Measurements from ENCODE around the gene SASH3. TPM values are rescaled to one million over a fixed set of nuclear protein-coding genes. Genes with fewer than 3 reads are reported as not detected.
A peak's percentile ranks its signal among the peaks of the same experiment; 100 is the strongest.

The SASH3 gene
- polyA plus RNA-seq, 4 donors = 3.8 to 11.1 (median 7.8) TPM

DNA sequence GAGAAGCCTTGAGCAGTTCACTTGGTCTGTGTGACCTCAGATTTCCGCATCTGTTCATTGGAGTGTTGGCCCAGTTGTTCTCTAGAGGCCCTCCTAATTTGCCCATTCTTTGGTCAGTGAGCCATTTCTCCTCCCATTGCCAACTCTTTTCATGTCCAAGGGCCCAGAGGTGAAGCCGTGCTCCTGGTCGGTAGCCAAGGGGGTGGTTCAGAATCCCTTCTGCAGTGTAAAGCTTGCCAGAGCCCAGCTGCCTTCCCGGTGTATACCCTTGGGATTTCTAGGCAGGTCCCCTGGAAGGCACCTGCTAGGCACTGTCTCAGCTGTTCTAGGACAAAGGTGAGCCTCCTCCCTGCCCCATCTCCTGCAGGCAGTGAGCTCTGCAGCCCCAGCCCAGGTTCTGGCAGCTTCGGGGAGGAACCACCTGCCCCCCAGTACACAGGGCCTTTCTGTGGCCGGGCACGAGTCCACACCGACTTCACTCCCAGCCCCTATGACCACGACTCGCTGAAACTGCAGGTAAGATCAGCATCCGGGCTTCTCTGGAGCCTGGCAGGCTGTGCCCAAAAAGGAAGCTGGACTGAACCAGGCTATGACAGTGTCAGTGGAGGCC, 12.3 kb downstream of the SASH3 start:
- Histone ChIP-seq H3K4me1 (ENCODE audit: control insufficient read depth in 3 of 3, insufficient read depth in 2 of 3, low read depth in 1 of 3, low read length in 2 of 3) (no peaks in the 10 kb centered on the region), H3K27ac (ENCODE audit: low read depth in 1 of 3, low read length in 2 of 3) (no peak overlapping the region), H3K4me3 (ENCODE audit: low read depth in 1 of 3, low read length in 3 of 3) (no peak overlapping the region), H3K36me3 (ENCODE audit: control insufficient read depth in 3 of 3, insufficient read depth in 2 of 3, low read depth in 1 of 3, low read length in 3 of 3) (peaks cover 0 to 7% (median 0%) of the 10 kb centered on the region in 3 donors), H3K9me3 (ENCODE audit: control insufficient read depth in 2 of 2, insufficient read depth in 1 of 2, low read depth in 1 of 2, low read length in 1 of 2) (no peaks in the 10 kb centered on the region), H3K27me3 (ENCODE audit: control insufficient read depth in 3 of 3, insufficient read depth in 3 of 3, low read length in 3 of 3) (no peaks in the 10 kb centered on the region)
- WGBS, 3 donors = 40 to 72% (median 64%) methylated on average over 11 of the region's 11 CpGs
- DNase-seq (no peak), FAIRE-seq (no peak)

DNA sequence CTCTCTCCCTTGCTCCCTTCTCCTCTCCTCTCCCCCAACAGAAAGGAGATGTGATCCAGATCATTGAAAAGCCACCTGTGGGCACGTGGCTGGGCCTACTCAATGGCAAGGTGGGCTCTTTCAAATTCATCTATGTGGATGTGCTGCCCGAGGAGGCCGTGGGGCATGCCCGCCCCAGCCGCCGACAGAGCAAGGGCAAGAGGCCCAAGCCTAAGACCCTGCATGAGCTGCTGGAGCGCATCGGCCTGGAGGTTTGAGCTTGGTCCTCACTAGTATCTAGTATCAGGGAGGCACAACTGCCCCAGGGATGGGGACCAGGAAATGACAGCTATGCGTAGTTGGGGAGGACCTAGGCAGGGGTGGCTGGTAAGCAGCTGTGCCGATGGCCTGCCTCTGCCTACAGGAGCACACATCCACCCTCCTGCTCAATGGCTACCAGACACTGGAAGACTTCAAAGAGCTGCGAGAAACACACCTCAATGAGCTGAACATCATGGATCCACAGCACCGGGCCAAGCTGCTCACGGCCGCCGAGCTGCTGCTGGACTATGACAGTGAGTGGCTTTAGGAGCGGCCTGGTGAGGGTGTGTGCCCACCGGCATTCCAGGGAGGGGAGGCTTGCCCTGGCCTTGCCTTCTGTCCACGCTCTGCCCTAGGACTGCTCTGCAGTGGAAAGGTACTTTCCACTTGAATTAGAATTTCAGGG, 13.0 kb downstream of the SASH3 start:
- H3K4me1 ChIP-seq (ENCODE audit: control insufficient read depth in 3 of 3, insufficient read depth in 2 of 3, low read depth in 1 of 3, low read length in 2 of 3) = no peaks in the 10 kb centered on the region
- no peak overlapping the region for H3K27ac ChIP-seq (ENCODE audit: low read depth in 1 of 3, low read length in 2 of 3)
- H3K9me3 ChIP-seq (ENCODE audit: control insufficient read depth in 2 of 2, insufficient read depth in 1 of 2, low read depth in 1 of 2, low read length in 1 of 2) = no peaks in the 10 kb centered on the region
- H3K27me3 ChIP-seq (ENCODE audit: control insufficient read depth in 3 of 3, insufficient read depth in 3 of 3, low read length in 3 of 3) = no peaks in the 10 kb centered on the region
- FAIRE-seq (no peak), DNase-seq (no peak)
- H3K36me3 ChIP-seq (ENCODE audit: control insufficient read depth in 3 of 3, insufficient read depth in 2 of 3, low read depth in 1 of 3, low read length in 3 of 3) = peaks cover 0 to 12% (median 0%) of the 10 kb centered on the region in 3 donors
- WGBS, 3 donors = 88 to 95% (median 91%) methylated on average over 17 to 18 of the region's 18 CpGs
- H3K4me3 ChIP-seq (ENCODE audit: low read depth in 1 of 3, low read length in 3 of 3) = no peak overlapping the region

DNA sequence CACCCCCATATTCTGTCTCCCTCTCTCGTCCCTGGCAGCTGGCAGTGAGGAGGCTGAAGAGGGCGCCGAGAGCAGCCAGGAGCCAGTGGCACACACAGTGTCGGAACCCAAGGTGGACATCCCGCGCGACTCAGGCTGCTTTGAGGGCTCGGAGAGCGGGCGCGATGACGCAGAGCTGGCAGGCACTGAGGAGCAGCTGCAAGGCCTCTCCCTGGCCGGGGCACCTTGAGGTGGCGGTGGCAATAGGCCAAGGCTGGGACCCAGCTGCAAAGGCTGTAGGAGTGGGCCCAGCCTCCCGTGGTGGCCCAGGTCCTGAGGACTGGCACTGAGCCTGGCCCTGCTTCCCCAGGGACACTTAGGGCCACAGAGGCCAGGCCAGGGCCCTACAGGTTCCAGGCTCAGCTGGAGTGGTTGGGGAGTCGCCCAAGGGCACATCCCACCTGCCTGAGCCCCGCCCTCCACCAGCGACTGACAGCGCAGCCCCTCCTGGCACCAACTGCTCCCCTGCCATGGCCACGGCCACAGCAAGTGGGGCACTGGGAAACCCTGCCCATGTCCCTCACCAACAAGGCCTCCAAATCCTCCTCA, 13.9 kb downstream of the SASH3 start:
- H3K27me3 ChIP-seq (ENCODE audit: control insufficient read depth in 3 of 3, insufficient read depth in 3 of 3, low read length in 3 of 3) = no peaks in the 10 kb centered on the region
- no peaks in the 10 kb centered on the region for H3K4me1 ChIP-seq (ENCODE audit: control insufficient read depth in 3 of 3, insufficient read depth in 2 of 3, low read depth in 1 of 3, low read length in 2 of 3)
- H3K36me3 ChIP-seq (ENCODE audit: control insufficient read depth in 3 of 3, insufficient read depth in 2 of 3, low read depth in 1 of 3, low read length in 3 of 3) = peaks cover 0 to 20% (median 0%) of the 10 kb centered on the region in 3 donors
- FAIRE-seq (no peak), DNase-seq (peak in 1 of 2 donors; percentile 26)
- H3K4me3 ChIP-seq (ENCODE audit: low read depth in 1 of 3, low read length in 3 of 3) = no peak overlapping the region
- H3K9me3 ChIP-seq (ENCODE audit: control insufficient read depth in 2 of 2, insufficient read depth in 1 of 2, low read depth in 1 of 2, low read length in 1 of 2) = no peaks in the 10 kb centered on the region
- 17 to 67% (median 59%) methylated on average over 4 to 20 of the region's 20 CpGs for WGBS, 3 donors
- H3K27ac ChIP-seq (ENCODE audit: low read depth in 1 of 3, low read length in 2 of 3) = no peak overlapping the region

DNA sequence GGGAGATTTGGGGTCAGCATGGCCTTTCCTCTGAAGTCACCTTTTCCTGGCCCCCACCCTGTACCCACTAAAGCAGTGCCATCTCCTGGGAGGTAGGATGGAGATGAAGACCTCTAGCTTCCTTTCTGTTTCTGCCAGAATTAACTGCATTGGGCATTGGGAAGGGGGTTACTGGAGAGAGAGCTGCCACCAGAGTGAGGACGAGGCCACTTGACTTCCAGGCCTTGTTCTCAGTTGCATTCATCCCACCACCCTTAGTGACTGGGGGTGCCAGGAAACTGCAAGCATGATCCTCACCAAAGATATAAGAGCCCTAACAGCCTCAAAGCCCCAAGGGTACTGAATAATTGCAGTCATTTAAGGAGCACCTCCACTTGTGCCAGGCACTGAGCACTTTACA, 15.8 kb downstream of the SASH3 start:
- H3K4me1 ChIP-seq (ENCODE audit: control insufficient read depth in 3 of 3, insufficient read depth in 2 of 3, low read depth in 1 of 3, low read length in 2 of 3) = no peaks in the 10 kb centered on the region
- no peak overlapping the region for H3K4me3 ChIP-seq (ENCODE audit: low read depth in 1 of 3, low read length in 3 of 3)
- no peak for FAIRE-seq
- H3K9me3 ChIP-seq (ENCODE audit: control insufficient read depth in 2 of 2, insufficient read depth in 1 of 2, low read depth in 1 of 2, low read length in 1 of 2) = no peaks in the 10 kb centered on the region
- whole genome bisulfite sequencing, 3 donors = 79 to 81% methylated on average over 1 of the region's 1 CpG; no CpG with 5 or more reads in 1 of the 3 donors
- H3K27ac ChIP-seq (ENCODE audit: low read depth in 1 of 3, low read length in 2 of 3) = no peak overlapping the region
- H3K36me3 ChIP-seq (ENCODE audit: control insufficient read depth in 3 of 3, insufficient read depth in 2 of 3, low read depth in 1 of 3, low read length in 3 of 3) = peaks cover 0 to 23% (median 0%) of the 10 kb centered on the region in 3 donors
- no peak for DNase-seq
- no peaks in the 10 kb centered on the region for H3K27me3 ChIP-seq (ENCODE audit: control insufficient read depth in 3 of 3, insufficient read depth in 3 of 3, low read length in 3 of 3)

DNA sequence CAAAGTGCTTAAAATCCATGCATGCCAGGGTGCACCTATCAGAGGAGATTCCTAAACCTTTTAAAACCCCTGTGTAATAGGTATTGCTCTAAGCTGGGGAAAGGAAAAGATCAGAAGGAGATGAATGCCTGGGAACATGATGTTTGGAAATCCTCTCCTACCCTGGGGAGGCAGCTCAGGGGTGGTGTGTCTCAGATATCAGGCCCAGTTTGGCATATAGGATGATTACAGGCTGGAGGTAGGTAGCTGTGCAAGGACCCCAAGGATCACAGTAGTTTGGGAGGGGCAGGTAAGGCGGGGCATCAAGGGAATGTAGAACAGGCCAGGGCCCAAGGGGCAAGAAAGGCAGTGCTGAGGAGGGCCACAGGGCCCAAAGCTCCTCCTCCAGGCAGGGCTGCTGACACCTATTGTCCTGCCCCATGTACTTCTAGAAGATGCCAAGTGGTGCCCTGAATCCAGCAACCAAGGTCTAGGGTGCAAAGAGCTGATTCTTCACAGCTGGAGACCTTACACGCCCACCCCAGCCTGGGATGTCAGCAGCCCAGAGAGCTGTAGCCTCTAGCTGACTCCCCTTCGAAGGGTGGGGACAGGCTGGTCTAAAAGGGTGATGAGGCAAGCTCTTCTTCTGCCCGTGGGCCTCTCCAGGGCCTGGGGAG, 17.6 kb downstream of the SASH3 start:
- Histone ChIP-seq H3K9me3 (ENCODE audit: control insufficient read depth in 2 of 2, insufficient read depth in 1 of 2, low read depth in 1 of 2, low read length in 1 of 2) (no peaks in the 10 kb centered on the region), H3K36me3 (ENCODE audit: control insufficient read depth in 3 of 3, insufficient read depth in 2 of 3, low read depth in 1 of 3, low read length in 3 of 3) (peaks cover 0 to 27% (median 0%) of the 10 kb centered on the region in 3 donors), H3K27me3 (ENCODE audit: control insufficient read depth in 3 of 3, insufficient read depth in 3 of 3, low read length in 3 of 3) (no peaks in the 10 kb centered on the region), H3K4me3 (ENCODE audit: low read depth in 1 of 3, low read length in 3 of 3) (no peak overlapping the region), H3K27ac (ENCODE audit: low read depth in 1 of 3, low read length in 2 of 3) (no peak overlapping the region), H3K4me1 (ENCODE audit: control insufficient read depth in 3 of 3, insufficient read depth in 2 of 3, low read depth in 1 of 3, low read length in 2 of 3) (no peaks in the 10 kb centered on the region)
- 73 to 85% (median 73%) methylated on average over 4 of the region's 4 CpGs for WGBS, 3 donors
- FAIRE-seq (no peak), DNase-seq (no peak)

DNA sequence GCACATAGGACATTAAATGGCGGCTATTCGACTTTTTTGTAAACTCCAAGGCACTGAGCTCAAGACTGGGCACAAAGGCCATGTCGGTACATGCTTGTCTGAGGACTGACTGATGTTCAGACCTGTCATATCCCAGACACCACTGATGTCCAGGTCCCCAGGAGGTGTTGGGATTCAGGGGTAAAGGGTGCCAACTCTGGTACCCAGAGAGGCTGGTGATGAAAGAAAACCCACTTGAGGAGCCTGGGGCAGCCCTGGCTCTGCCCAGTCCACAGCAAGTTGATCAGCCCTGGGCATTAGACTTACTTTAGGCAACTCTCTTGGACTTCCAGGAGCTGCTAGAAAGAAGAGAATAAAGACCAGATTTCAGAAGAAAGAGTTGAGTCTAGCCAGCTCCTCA, 18.7 kb downstream of the SASH3 start:
- H3K9me3 ChIP-seq (ENCODE audit: control insufficient read depth in 2 of 2, insufficient read depth in 1 of 2, low read depth in 1 of 2, low read length in 1 of 2) = no peaks in the 10 kb centered on the region
- H3K36me3 ChIP-seq (ENCODE audit: control insufficient read depth in 3 of 3, insufficient read depth in 2 of 3, low read depth in 1 of 3, low read length in 3 of 3) = peaks cover 0 to 31% (median 0%) of the 10 kb centered on the region in 3 donors
- no peak for DNase-seq
- no peak for FAIRE-seq
- no peak overlapping the region for H3K4me3 ChIP-seq (ENCODE audit: low read depth in 1 of 3, low read length in 3 of 3)
- H3K27ac ChIP-seq (ENCODE audit: low read depth in 1 of 3, low read length in 2 of 3) = no peak overlapping the region
- WGBS, 3 donors = 91 to 92% (median 92%) methylated on average over 3 of the region's 3 CpGs
- H3K27me3 ChIP-seq (ENCODE audit: control insufficient read depth in 3 of 3, insufficient read depth in 3 of 3, low read length in 3 of 3) = no peaks in the 10 kb centered on the region
- no peaks in the 10 kb centered on the region for H3K4me1 ChIP-seq (ENCODE audit: control insufficient read depth in 3 of 3, insufficient read depth in 2 of 3, low read depth in 1 of 3, low read length in 2 of 3)

DNA sequence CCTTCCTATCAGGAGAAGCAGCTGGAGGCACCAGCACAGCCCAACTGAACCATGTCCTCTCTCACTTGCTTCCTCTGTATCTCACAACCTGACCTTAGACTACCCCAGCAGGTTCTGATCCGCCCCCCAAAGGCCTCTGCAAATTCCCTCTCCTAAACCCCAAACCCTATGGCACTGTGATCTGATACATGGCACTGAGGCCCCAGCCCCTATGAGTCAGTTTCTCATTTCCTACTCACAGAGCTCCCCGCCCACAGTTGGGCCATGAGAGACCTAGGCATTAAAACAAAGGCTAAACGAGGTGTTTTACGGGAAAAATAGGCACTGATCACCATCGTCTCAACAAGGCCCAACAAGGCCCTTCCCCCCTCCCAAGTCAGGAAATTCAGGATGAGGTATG, 19.1 kb downstream of the SASH3 start:
- FAIRE-seq (no peak), DNase-seq (no peak)
- no peak overlapping the region for H3K27ac ChIP-seq (ENCODE audit: low read depth in 1 of 3, low read length in 2 of 3)
- H3K36me3 ChIP-seq (ENCODE audit: control insufficient read depth in 3 of 3, insufficient read depth in 2 of 3, low read depth in 1 of 3, low read length in 3 of 3) = peaks cover 0 to 33% (median 0%) of the 10 kb centered on the region in 3 donors
- 77 to 85% (median 82%) methylated on average over 5 of the region's 5 CpGs for WGBS, 3 donors
- H3K4me1 ChIP-seq (ENCODE audit: control insufficient read depth in 3 of 3, insufficient read depth in 2 of 3, low read depth in 1 of 3, low read length in 2 of 3) = no peaks in the 10 kb centered on the region
- no peaks in the 10 kb centered on the region for H3K27me3 ChIP-seq (ENCODE audit: control insufficient read depth in 3 of 3, insufficient read depth in 3 of 3, low read length in 3 of 3)
- H3K4me3 ChIP-seq (ENCODE audit: low read depth in 1 of 3, low read length in 3 of 3) = no peak overlapping the region
- no peaks in the 10 kb centered on the region for H3K9me3 ChIP-seq (ENCODE audit: control insufficient read depth in 2 of 2, insufficient read depth in 1 of 2, low read depth in 1 of 2, low read length in 1 of 2)

DNA sequence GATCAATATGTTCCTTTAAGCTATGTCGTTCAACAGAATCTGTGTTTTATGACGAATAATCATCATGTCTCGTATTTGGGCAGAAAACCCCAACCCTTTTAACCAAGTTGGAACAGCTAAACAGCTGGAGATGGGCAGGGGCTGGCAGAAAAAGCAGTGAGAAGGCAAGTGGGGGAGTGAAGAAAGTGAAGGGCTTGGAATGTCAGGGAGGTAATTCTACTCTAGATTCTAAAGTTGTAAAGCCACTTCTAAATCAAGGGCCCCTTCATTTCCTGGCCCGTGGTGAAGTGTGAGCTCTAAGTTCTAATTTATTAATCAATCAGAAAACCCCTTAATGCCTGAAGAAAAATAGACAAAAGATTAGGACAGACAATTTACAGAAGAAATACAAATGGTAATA, 20.4 kb downstream of the SASH3 start:
- H3K27ac ChIP-seq (ENCODE audit: low read depth in 1 of 3, low read length in 2 of 3) = no peak overlapping the region
- H3K4me1 ChIP-seq (ENCODE audit: control insufficient read depth in 3 of 3, insufficient read depth in 2 of 3, low read depth in 1 of 3, low read length in 2 of 3) = peaks cover 0 to 1% (median 0%) of the 10 kb centered on the region in 3 donors
- peaks cover 0 to 35% (median 0%) of the 10 kb centered on the region in 3 donors for H3K36me3 ChIP-seq (ENCODE audit: control insufficient read depth in 3 of 3, insufficient read depth in 2 of 3, low read depth in 1 of 3, low read length in 3 of 3)
- no peak overlapping the region for H3K4me3 ChIP-seq (ENCODE audit: low read depth in 1 of 3, low read length in 3 of 3)
- DNase-seq (no peak), FAIRE-seq (no peak)
- no peaks in the 10 kb centered on the region for H3K9me3 ChIP-seq (ENCODE audit: control insufficient read depth in 2 of 2, insufficient read depth in 1 of 2, low read depth in 1 of 2, low read length in 1 of 2)
- no peaks in the 10 kb centered on the region for H3K27me3 ChIP-seq (ENCODE audit: control insufficient read depth in 3 of 3, insufficient read depth in 3 of 3, low read length in 3 of 3)
- WGBS, 3 donors = 73 to 91% (median 88%) methylated on average over 4 of the region's 4 CpGs
